Large intestine (tissue), 3 donors: Measurements from ENCODE around the gene PTPN20. TPM values are rescaled to one million over a fixed set of nuclear protein-coding genes. Genes with fewer than 3 reads are reported as not detected.

Experiments used
- DNase-seq, 2 donors: peaks; one replicate each; pipeline versions ENCODE4 v3.0.0 to v3.0.0-alpha.2; 2013
- H3K27ac ChIP-seq: one replicate; pipeline ENCODE4 v1.5.1; 2013; ENCODE audit warnings: low read length
- H3K27me3 ChIP-seq: 2 replicates; pipeline ENCODE4 v1.6.1; 2013; ENCODE audit warnings: low read length; ENCODE audit not compliant: control insufficient read depth, insufficient read depth
- H3K36me3 ChIP-seq: 2 replicates; pipeline ENCODE4 v1.6.1; 2013; ENCODE audit warnings: low read length; ENCODE audit not compliant: control insufficient read depth, insufficient read depth
- H3K4me1 ChIP-seq: one replicate; pipeline ENCODE4 v1.6.1; 2013; ENCODE audit warnings: low read length; ENCODE audit not compliant: control insufficient read depth, insufficient read depth
- H3K4me3 ChIP-seq: one replicate; pipeline ENCODE4 v1.5.1; 2013; ENCODE audit warnings: low read length
- H3K9me3 ChIP-seq: one replicate; pipeline ENCODE4 v1.6.1; 2013; ENCODE audit warnings: mild to moderate bottlenecking, low read depth, low read length, moderate library complexity; ENCODE audit not compliant: control insufficient read depth
- WGBS: methylation state at CpG from one replicate; pipeline ENCODE4 v1.1.5; 2013; ENCODE audit warnings: low lambda C conversion rate; ENCODE audit not compliant: insufficient coverage; 5-methylcytosine and 5-hydroxymethylcytosine counted together
- polyA plus RNA-seq: library from polyadenylated mRNA; unstranded; fragments of 120-200 nt; gene quantifications from one replicate; pipeline ENCODE4 v1.2.1, GENCODE V29; 2013

PTPN20 gene
- polyA plus RNA-seq, 1 donor = 1.5 TPM

DNA sequence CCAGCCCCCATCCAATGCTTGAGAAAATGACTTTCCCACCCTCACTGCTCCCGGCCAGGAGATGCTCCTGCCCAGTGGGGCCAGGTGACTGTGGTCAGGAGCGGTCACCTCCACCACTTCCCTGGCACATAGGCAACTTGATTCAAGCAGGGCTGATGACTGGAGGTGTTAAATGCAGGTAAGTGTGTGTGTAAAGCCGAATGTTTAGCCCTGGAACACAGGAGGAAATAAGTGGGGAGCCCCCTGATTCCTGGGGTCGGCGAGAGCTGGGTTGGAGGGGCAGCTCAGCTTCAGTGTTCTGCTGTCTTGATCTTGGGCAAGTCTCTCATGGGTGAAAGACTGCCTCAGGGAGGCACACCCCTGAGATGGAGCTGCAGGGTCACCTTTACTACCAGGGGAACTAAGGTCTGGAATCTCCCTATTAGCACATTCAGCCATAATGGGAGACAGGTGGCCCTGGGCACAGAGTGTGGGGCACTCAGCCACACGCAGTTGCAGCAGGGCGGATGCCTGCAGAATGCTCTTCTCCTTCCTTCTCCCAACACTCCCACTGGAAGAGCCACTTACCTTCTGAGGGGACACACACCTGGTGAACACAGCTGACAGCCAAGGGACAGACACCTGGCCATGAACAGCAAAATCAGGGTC, 124.1 kb downstream of the PTPN20 start:
- no peak overlapping the region for H3K27ac ChIP-seq
- no peak overlapping the region for H3K4me3 ChIP-seq
- H3K4me1 ChIP-seq = peaks cover 2% of the 10 kb centered on the region
- no peaks in the 10 kb centered on the region for H3K36me3 ChIP-seq
- WGBS = no CpG with 5 or more reads among the region's 7 CpGs
- H3K27me3 ChIP-seq = peaks cover 9% of the 10 kb centered on the region
- H3K9me3 ChIP-seq = no peaks in the 10 kb centered on the region
- no peak for DNase-seq

DNA sequence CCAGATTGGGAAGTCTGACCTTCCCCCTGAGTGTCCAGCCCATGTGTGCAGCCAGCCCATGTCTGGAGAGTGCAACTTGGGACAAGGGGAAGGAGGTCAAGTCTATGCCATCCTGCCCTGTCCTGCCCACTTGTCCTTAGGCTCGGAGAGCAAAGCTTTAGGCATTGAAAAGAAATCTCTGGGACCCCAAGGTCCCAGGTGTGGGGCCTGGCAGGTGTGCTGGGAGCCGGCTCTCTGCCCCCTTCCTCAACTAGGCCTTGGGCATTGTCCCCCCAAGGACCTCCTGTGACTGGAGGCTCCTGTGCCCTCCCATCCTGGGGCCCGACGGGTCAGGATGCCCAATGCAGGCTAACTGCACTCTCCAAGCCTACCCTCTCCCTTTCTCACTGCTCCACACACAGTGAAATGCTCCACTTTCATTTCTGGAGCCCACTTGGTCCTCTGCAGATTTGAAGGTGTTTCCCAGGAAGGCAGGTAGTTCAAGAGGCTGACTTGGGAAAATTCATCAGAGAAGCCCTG, 124.7 kb downstream of the PTPN20 start:
- no peak for DNase-seq
- Histone ChIP-seq H3K4me1 (peaks cover 2% of the 10 kb centered on the region), H3K27me3 (peaks cover 13% of the 10 kb centered on the region), H3K9me3 (no peaks in the 10 kb centered on the region), H3K4me3 (no peak overlapping the region), H3K36me3 (no peaks in the 10 kb centered on the region), H3K27ac (no peak overlapping the region)
- WGBS = no CpG with 5 or more reads among the region's 4 CpGs

- H3K27me3 ChIP-seq = peaks cover 13% of the 10 kb centered on the region
- H3K4me3 ChIP-seq = no peak overlapping the region
- WGBS = no CpG with 5 or more reads among the region's 7 CpGs
- no peaks in the 10 kb centered on the region for H3K36me3 ChIP-seq
- H3K27ac ChIP-seq = no peak overlapping the region
- no peaks in the 10 kb centered on the region for H3K9me3 ChIP-seq
- DNase-seq = no peak
- peaks cover 2% of the 10 kb centered on the region for H3K4me1 ChIP-seq
Measured at GRCh38 chr10:47036771-47037170, 125.5 kb downstream of the PTPN20 start.

DNA sequence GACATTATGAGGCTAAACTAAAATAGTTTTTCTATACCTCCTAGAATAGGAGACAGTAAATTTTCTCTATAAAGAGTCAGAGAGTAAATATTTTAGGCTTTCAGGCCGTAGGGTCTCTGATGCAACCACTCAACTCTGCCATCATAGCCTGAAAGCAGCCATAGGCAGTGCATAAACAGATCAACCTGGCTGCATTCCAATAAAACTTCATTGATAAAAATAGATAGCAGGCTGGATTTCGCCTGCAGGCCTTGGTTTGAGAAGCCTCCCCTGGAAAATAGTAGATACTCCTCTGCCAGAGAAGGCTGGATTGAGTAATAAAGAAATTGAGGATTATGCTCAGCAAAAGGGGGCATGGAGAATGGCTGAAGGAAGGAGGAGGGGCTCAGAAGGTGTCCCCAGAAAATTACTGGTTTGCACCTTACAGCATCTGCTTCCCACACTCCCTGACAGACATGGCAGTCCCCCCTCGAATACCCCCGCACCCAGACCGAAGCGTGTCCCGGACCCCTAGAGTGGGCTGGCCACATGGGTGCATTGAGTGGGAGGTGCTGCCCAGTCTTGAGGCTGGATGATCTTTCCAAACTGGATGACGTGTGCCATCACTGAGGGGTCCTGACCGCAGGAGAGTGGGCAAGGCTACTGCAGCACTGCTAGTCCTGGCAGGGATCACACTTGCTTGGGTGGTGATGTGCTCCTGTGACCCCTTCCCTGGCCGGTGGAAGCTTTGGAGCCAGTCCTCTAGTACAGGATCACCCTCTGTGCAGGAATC, 126.6 kb downstream of the PTPN20 start:
- no peak overlapping the region for H3K27ac ChIP-seq

DNA sequence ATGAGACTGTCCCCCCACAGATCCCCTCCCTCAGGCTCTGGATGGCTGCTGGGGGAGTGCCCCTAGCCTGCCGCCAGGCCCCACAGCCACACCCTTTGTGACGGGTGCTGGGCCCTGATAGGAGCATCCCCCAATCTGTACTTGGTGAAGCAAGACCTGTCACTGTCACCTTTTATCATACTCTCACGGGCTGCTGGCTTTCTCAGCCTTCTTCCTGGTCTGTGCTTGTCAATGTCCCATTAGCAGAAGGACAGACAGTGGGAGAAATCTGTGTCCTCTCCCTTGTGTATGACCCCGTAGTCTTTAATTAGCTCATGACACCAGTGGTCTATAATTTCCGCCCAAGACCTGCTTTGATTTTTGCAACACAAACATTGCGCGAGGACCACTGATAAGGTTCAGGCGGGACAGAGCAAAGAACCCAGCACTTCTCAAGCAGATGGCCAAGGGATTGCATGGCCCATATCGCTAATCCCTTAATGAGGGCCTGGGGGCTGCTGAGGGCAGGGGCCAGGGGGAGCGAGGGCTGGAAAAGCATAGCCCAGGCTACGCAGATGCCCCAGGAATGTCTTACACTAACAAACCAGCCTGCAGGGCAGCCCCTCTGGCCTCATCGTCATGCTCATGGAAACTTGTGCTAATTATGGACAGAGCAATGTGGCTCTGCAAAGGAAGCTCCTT, 127.8 kb downstream of the PTPN20 start:
- no CpG with 5 or more reads among the region's 12 CpGs for WGBS
- Histone ChIP-seq H3K4me3 (no peak overlapping the region), H3K27me3 (peaks cover 13% of the 10 kb centered on the region), H3K36me3 (no peaks in the 10 kb centered on the region), H3K4me1 (peaks cover 2% of the 10 kb centered on the region), H3K27ac (no peak overlapping the region), H3K9me3 (no peaks in the 10 kb centered on the region)
- peak; percentile 15 to 26 for DNase-seq

More for the DNA sequence above, 126.6 kb downstream of the PTPN20 start:
- 100% methylated on average over 1 of the region's 10 CpGs for WGBS
- no peak overlapping the region for H3K4me3 ChIP-seq
- H3K9me3 ChIP-seq = no peaks in the 10 kb centered on the region
- DNase-seq = no peak
- peaks cover 2% of the 10 kb centered on the region for H3K4me1 ChIP-seq
- peaks cover 13% of the 10 kb centered on the region for H3K27me3 ChIP-seq
- no peaks in the 10 kb centered on the region for H3K36me3 ChIP-seq

DNA sequence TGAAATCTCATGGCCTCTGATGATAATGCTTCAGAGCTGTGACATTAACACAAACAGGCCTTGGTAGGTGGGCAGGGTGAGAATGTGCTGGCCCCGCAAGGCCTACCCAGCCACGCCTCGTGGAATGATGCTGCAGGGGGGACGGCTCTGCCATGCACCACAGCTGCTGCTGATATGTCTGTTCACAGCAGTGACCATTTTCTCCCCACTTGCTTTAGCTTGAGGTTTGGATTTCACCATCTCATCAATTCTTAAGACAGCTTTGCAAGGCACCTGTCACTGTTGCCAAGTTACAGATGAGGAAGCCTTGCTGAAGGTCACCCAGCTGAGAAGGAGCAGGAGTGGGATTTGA, 128.3 kb downstream of the PTPN20 start:
- no peak for DNase-seq
- H3K36me3 ChIP-seq = no peaks in the 10 kb centered on the region
- peaks cover 2% of the 10 kb centered on the region for H3K4me1 ChIP-seq
- peak overlapping the region; percentile 31 for H3K27ac ChIP-seq
- no CpG with 5 or more reads among the region's 4 CpGs for WGBS
- no peaks in the 10 kb centered on the region for H3K9me3 ChIP-seq
- no peak overlapping the region for H3K4me3 ChIP-seq
- H3K27me3 ChIP-seq = peaks cover 11% of the 10 kb centered on the region

- no CpG with 5 or more reads among the region's 9 CpGs for WGBS
- H3K4me3 ChIP-seq = no peak overlapping the region
- DNase-seq = no peak
Measured at GRCh38 chr10:47040041-47040491, 128.8 kb downstream of the PTPN20 start.

GRCh38 chr10:47040681-47041080, 129.5 kb downstream of the PTPN20 start:
- no peak overlapping the region for H3K27ac ChIP-seq
- H3K4me3 ChIP-seq = no peak overlapping the region
- peaks cover 2% of the 10 kb centered on the region for H3K4me1 ChIP-seq
- WGBS = no CpG with 5 or more reads among the region's 4 CpGs
- no peak for DNase-seq
- peaks cover 10% of the 10 kb centered on the region for H3K27me3 ChIP-seq
- no peaks in the 10 kb centered on the region for H3K36me3 ChIP-seq
- no peaks in the 10 kb centered on the region for H3K9me3 ChIP-seq

More at GRCh38 chr10:47040041-47040491, 128.8 kb downstream of the PTPN20 start:
- Histone ChIP-seq H3K4me1 (peaks cover 2% of the 10 kb centered on the region), H3K9me3 (no peaks in the 10 kb centered on the region), H3K36me3 (no peaks in the 10 kb centered on the region), H3K27ac (peak overlapping the region; percentile 31), H3K27me3 (peaks cover 10% of the 10 kb centered on the region)

DNA sequence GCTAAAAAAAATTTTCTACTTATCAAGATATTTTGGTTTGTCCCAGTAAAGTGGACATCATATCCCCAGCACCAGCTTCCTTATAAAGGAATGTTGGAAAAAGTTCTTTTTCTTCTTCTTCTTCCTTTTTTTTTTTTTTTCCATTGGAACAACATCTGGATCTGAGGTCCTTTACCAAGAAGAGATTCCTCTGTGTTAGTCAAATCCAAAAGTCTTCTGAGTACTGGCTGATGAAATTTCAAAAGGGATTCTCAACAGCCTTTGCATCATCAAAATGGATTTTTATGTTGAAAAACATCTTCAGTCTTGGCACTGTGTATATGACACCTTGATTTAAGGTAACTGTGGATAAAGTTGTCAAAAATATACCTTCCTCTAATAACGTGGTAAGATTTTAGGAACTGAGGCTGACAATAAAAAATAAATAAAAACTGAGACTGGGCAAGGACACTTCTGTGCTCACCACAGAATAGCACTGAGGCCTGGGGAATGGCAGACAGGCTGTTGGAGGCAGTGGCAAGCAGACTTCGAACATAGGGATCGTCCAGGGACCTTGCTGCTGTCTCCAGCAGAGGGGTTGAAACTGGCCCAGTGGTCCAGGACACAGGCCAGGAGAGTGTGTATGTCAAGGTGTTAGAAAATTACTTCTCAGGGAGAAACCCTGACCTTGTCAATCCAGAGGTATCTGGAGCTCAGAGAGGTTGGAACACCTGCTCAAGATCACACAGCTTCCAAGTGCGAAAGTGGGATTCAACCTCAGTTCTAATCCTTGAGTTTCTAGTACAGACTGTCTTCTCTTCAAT, 130.4 kb downstream of the PTPN20 start:
- Histone ChIP-seq H3K4me3 (no peak overlapping the region), H3K27me3 (peaks cover 10% of the 10 kb centered on the region), H3K27ac (no peak overlapping the region), H3K4me1 (peaks cover 2% of the 10 kb centered on the region), H3K36me3 (no peaks in the 10 kb centered on the region), H3K9me3 (no peaks in the 10 kb centered on the region)
- 71% methylated on average over 1 of the region's 4 CpGs for WGBS
- DNase-seq = no peak

DNA sequence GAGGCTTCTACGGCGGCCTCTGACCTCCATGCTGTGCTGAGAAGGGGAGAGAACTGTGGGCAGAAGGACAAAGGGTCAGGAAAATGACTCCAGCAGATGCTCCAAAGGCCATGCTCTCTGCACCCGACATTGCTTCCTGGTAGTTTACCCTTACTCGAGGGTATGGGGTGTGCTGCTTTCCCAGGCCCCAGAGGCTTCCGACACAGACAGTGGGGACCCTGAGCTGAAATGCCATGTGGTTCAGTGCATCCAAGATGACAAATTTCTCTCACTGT, 130.9 kb downstream of the PTPN20 start:
- H3K4me3 ChIP-seq = no peak overlapping the region
- no peak overlapping the region for H3K27ac ChIP-seq
- H3K36me3 ChIP-seq = no peaks in the 10 kb centered on the region
- WGBS = no CpG with 5 or more reads among the region's 5 CpGs
- no peak for DNase-seq
- peaks cover 10% of the 10 kb centered on the region for H3K27me3 ChIP-seq
- H3K9me3 ChIP-seq = no peaks in the 10 kb centered on the region
- peaks cover 2% of the 10 kb centered on the region for H3K4me1 ChIP-seq
